Fibroblast of lung (primary cell): Measurements from ENCODE around the gene ABCA7.

Experiments used
- EZH2 ChIP-seq: IDR thresholded peaks from 2 replicates; pipeline ENCODE4 v1.5.1; 2012; ENCODE audit warnings: low read length, control low read depth, mild to moderate bottlenecking; ENCODE audit errors: missing control alignments
- TF ChIP-seq, protein P1 (sequence below), 2 donors: IDR thresholded peaks in 1 of 2; conservative IDR thresholded peaks in 1 of 2; 1 replicate in 1 of 2; 2 replicates in 1 of 2; pipeline ENCODE4 v1.5.1; 2011 to 2012; ENCODE audit warnings: low read length in 2 of 2, control low read depth in 1 of 2, inconsistent platforms in 1 of 2, low read depth in 1 of 2, mild to moderate bottlenecking in 1 of 2

DNA sequence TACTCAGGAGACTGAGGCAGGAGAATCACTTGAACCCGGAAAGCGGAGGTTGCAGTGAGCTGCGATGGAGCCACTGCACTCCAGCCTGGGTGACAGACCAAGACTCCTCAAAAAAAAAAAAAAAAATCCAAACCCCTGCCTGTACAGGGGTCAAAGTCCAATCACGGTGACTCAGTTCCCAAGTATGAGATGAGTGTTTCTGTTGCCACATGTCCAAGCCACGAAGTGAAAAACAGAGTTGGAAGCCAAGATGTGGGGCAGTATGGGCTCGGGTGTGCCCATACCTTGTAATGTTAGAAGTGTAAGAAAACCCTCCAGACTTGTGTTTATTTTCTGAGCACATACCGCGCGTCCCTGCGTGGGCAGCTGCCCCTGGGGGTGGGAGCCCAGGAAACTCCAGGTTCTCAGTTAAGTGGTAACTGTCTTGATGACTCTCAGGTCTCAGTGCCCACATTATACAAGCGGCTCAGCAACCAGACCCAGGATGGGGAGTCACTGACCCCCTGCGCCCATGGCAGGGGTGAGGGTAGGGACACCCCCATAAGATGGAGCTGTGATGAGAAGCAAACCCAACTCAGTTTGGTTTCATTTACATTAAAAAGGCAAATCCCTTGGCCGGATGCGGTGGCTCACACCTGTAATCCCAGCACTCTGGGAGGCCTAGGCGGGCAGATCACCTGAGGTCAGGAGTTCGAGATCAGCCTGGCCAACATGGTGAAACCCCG lies 62.7 kb downstream of the ABCA7 start:
- no peak for TF ChIP-seq EZH2
- TF ChIP-seq, protein P1, sequence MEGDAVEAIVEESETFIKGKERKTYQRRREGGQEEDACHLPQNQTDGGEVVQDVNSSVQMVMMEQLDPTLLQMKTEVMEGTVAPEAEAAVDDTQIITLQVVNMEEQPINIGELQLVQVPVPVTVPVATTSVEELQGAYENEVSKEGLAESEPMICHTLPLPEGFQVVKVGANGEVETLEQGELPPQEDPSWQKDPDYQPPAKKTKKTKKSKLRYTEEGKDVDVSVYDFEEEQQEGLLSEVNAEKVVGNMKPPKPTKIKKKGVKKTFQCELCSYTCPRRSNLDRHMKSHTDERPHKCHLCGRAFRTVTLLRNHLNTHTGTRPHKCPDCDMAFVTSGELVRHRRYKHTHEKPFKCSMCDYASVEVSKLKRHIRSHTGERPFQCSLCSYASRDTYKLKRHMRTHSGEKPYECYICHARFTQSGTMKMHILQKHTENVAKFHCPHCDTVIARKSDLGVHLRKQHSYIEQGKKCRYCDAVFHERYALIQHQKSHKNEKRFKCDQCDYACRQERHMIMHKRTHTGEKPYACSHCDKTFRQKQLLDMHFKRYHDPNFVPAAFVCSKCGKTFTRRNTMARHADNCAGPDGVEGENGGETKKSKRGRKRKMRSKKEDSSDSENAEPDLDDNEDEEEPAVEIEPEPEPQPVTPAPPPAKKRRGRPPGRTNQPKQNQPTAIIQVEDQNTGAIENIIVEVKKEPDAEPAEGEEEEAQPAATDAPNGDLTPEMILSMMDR (conservative IDR thresholded peaks at IDR 0.05 in 1 of 2, IDR thresholded peaks at IDR 0.05 in 1 of 2; ENCODE audit: low read depth in 1 of 2, low read length in 2 of 2): no peak
